DOHH2 (cell line): ENCODE measurements around the gene PSMC1.

ENCODE experiments used
- EZH2phosphoT487 ChIP-seq: fragments of 200-600 bp; sonication (generic); IDR thresholded peaks from 2 replicates; pipeline ENCODE4 v1.6.1; 2017; ENCODE audit warnings: borderline replicate concordance, mild to moderate bottlenecking, antibody characterized with exemption, low read length, moderate library complexity, mixed read lengths
- TF ChIP-seq, protein P1 (sequence below): fragments of 200-600 bp; sonication (generic); IDR thresholded peaks from one replicate; pipeline ENCODE4 v1.5.1; 2014; ENCODE audit warnings: antibody characterized with exemption, mild to moderate bottlenecking, low read depth, low read length; ENCODE audit not compliant: poor library complexity, severe bottlenecking

DNA sequence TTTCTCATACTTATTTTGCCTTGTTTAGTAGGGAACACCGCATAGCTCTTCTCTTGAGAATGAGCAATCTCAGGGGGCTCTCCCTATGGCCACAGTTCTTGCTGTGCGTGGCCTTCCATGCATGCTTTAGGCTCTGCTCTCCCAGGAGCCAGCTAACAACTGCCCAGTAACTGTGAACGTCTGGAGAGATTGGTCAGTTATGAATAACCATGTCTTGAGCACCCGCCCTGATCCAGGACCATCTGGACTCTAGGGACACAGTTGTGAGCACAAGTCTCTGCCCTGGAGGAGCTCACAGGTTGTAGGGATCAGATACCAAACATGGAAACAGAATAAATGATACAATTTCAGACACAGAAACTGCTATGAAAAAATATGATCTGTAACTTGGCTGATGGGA lies 12.1 kb downstream of the PSMC1 start:
- TF ChIP-seq, protein P1, sequence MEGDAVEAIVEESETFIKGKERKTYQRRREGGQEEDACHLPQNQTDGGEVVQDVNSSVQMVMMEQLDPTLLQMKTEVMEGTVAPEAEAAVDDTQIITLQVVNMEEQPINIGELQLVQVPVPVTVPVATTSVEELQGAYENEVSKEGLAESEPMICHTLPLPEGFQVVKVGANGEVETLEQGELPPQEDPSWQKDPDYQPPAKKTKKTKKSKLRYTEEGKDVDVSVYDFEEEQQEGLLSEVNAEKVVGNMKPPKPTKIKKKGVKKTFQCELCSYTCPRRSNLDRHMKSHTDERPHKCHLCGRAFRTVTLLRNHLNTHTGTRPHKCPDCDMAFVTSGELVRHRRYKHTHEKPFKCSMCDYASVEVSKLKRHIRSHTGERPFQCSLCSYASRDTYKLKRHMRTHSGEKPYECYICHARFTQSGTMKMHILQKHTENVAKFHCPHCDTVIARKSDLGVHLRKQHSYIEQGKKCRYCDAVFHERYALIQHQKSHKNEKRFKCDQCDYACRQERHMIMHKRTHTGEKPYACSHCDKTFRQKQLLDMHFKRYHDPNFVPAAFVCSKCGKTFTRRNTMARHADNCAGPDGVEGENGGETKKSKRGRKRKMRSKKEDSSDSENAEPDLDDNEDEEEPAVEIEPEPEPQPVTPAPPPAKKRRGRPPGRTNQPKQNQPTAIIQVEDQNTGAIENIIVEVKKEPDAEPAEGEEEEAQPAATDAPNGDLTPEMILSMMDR, result no peak
- no peak for TF ChIP-seq EZH2phosphoT487
